T-helper 2 cell treated with Interferon-gamma antibody and Interleukin-4, amounts not matched to agents 100 ng/mL and 5 ng/mL, for 36 hours (primary cell): Measurements from ENCODE around the gene PON1. TPM values are rescaled to one million over a fixed set of nuclear protein-coding genes. Genes with fewer than 3 reads are reported as not detected.

Source experiments
- intact Hi-C: fragments of 100-400 bp; cut with micrococcal nuclease; formaldehyde crosslinking; loops from one replicate; pipeline ENCODE4 v1.15.1; 2023
- total RNA-seq: library from RNA; stranded (reverse); gene quantifications from 2 replicates; pipeline ENCODE4 v1.2.3, GENCODE V29; 2022

Gene PON1
- total RNA-seq, result not detected in 2 replicates

- intact Hi-C loops, result no loop called here
These were observed at the start of gene PON1 for GRCh38 chr7:95324431-95324830. TSS of gene PON1 (minus strand) at chr7:95324532. CDS start at chr7:95324475, 57 bp downstream.

- intact Hi-C loops, result no loop called here
These were observed 49.0 kb upstream of the PON1 start for GRCh38 chr7:95373323-95373722.

GRCh38 chr7:95368235-95368634 lies 43.9 kb upstream of the PON1 start:
- intact Hi-C loops, result no loop called here

GRCh38 chr7:95367606-95368005 lies 43.3 kb upstream of the PON1 start:
- intact Hi-C loops, result no loop called here

GRCh38 chr7:95365151-95365550 lies 40.8 kb upstream of the PON1 start:
- intact Hi-C loops, result no loop called here

- intact Hi-C loops, result no loop called here
These were observed 33.3 kb upstream of the PON1 start for GRCh38 chr7:95357623-95358022.

GRCh38 chr7:95342642-95343307 lies 18.4 kb upstream of the PON1 start:
- intact Hi-C loops, result no loop called here

GRCh38 chr7:95342029-95342428 lies 17.7 kb upstream of the PON1 start:
- intact Hi-C loops, result no loop called here

- intact Hi-C loops, result no loop called here
These were observed 16.2 kb upstream of the PON1 start for GRCh38 chr7:95340491-95340890.

- intact Hi-C loops, result loop anchor here (10.0 kb wide), 1 partner anchor 136 kb away; no protein-coding TSS in a partner anchor
These were observed 14.5 kb upstream of the PON1 start for GRCh38 chr7:95338832-95339231.

GRCh38 chr7:95335093-95335492 lies 10.8 kb upstream of the PON1 start:
- intact Hi-C loops, result loop anchor here (10.0 kb wide), 1 partner anchor 140 kb away; no protein-coding TSS in a partner anchor

- intact Hi-C loops, result loop anchor here (10.0 kb wide), 1 partner anchor 140 kb away; no protein-coding TSS in a partner anchor
These were observed 10.1 kb upstream of the PON1 start for GRCh38 chr7:95334447-95334846.

- intact Hi-C loops, result loop anchor here (10.0 kb wide), 1 partner anchor 144 kb away; no protein-coding TSS in a partner anchor
These were observed 6.6 kb upstream of the PON1 start for GRCh38 chr7:95330961-95331337.

GRCh38 chr7:95330204-95330960 lies 6.0 kb upstream of the PON1 start:
- intact Hi-C loops, result loop anchor here (10.0 kb wide), 1 partner anchor 144 kb away; no protein-coding TSS in a partner anchor

- intact Hi-C loops, result no loop called here
These were observed 3.0 kb upstream of the PON1 start for GRCh38 chr7:95327356-95327755.

GRCh38 chr7:95323410-95324129 lies 762 bp downstream of the PON1 start:
- intact Hi-C loops, result no loop called here

GRCh38 chr7:95322854-95323253 lies 1.5 kb downstream of the PON1 start:
- intact Hi-C loops, result no loop called here

- intact Hi-C loops, result no loop called here
These were observed 1.9 kb downstream of the PON1 start for GRCh38 chr7:95322396-95322795.

GRCh38 chr7:95321720-95322119 lies 2.6 kb downstream of the PON1 start:
- intact Hi-C loops, result no loop called here

- intact Hi-C loops, result no loop called here
These were observed 3.7 kb downstream of the PON1 start for GRCh38 chr7:95320651-95321050.

GRCh38 chr7:95319570-95319969 lies 4.8 kb downstream of the PON1 start:
- intact Hi-C loops, result no loop called here
